H1 (cell line): ENCODE results near the gene PDZD2. TPM values are rescaled to one million over a fixed set of nuclear protein-coding genes. Genes with fewer than 3 reads are reported as not detected.

Source experiments
- ASH2L ChIP-seq: fragments of 200-600, 300-600 bp; sonication (generic); IDR thresholded peaks from one replicate; pipeline ENCODE4 v1.7.1; 2017; ENCODE audit warnings: low read length
- HDAC2 ChIP-seq, 2 experiments: fragments of 300-600 bp in 1 of 2; sonication (generic) in 1 of 2; IDR thresholded peaks; 2 replicates each; pipeline ENCODE4 v1.6.1; 2011 to 2012; ENCODE audit warnings: low read depth in 2 of 2, low read length in 2 of 2, mild to moderate bottlenecking in 2 of 2, moderate library complexity in 2 of 2, borderline replicate concordance in 1 of 2, inconsistent platforms in 1 of 2
- JUND ChIP-seq: IDR thresholded peaks from 2 replicates; pipeline ENCODE4 v1.6.1; 2011; ENCODE audit warnings: mild to moderate bottlenecking, improper control_type of control experiment, low read length
- KDM4A ChIP-seq: IDR thresholded peaks from one replicate; pipeline ENCODE4 v1.7.1; 2012; ENCODE audit warnings: low read depth, mild to moderate bottlenecking, moderate library complexity, low read length, inconsistent platforms; ENCODE audit not compliant: severe bottlenecking
- NRF1 ChIP-seq: IDR thresholded peaks from 2 replicates; pipeline ENCODE4 v1.6.1; 2011; ENCODE audit warnings: mild to moderate bottlenecking, low read depth, low read length, improper control_type of control experiment
- RBBP5 ChIP-seq: IDR thresholded peaks from 2 replicates; pipeline ENCODE4 v1.7.1; 2012; ENCODE audit warnings: low read depth, mild to moderate bottlenecking, inconsistent platforms, low read length, moderate library complexity, borderline replicate concordance
- SP2 ChIP-seq: IDR thresholded peaks from 2 replicates; pipeline ENCODE4 v1.6.1; 2012; ENCODE audit warnings: mild to moderate bottlenecking, low read length, inconsistent platforms
- TAF1 ChIP-seq: IDR thresholded peaks from 2 replicates; pipeline ENCODE4 v1.6.1; 2011; ENCODE audit warnings: mild to moderate bottlenecking, low read depth, low read length
- TEAD4 ChIP-seq: IDR thresholded peaks from 2 replicates; pipeline ENCODE4 v1.6.1; 2012; ENCODE audit warnings: low read depth, low read length, inconsistent platforms, mixed read lengths
- polyA plus RNA-seq, 7 experiments: library from polyadenylated mRNA; depleted of rRNA in 3 of 7; stranded (reverse) in 5 of 7; unstranded in 2 of 7; fragments of >200 nt in 5 of 7; fragments of 200-250 nt in 2 of 7; gene quantifications; 1 replicate in 5 of 7; 2 replicates in 1 of 7; 4 replicates in 1 of 7; pipeline versions ENCODE4 v1.2.1 to v1.2.3, GENCODE V29; 2011 to 2013; ENCODE audit warnings: missing spikeins in 2 of 7, mixed read lengths in 2 of 7
- total RNA-seq: library from RNA; stranded (reverse); fragmentation: NEBNext Ultra II Directional; extraction: Animal tissue kit (Norgen Biotek cat#: 25700); gene quantifications from 2 replicates; pipeline ENCODE4 v1.2.1, GENCODE V29; 2021
- TF ChIP-seq, protein P1 (sequence below), 3 experiments: IDR thresholded peaks; 1 replicate in 2 of 3; 2 replicates in 1 of 3; pipeline versions ENCODE4 v1.5.1 to v1.6.1; 2011; ENCODE audit warnings: low read length in 3 of 3, mild to moderate bottlenecking in 3 of 3, inconsistent platforms in 2 of 3, low read depth in 1 of 3, moderate library complexity in 1 of 3; ENCODE audit not compliant: insufficient read depth in 1 of 3; ENCODE audit errors: control extremely low read depth in 1 of 3

Gene PDZD2
- total and polyA plus RNA-seq, 2 of the 8 experiments (the other 6 are each of a cell fraction or from before 2014, with no cell fraction given), result 1.2 to 6.8 TPM

DNA sequence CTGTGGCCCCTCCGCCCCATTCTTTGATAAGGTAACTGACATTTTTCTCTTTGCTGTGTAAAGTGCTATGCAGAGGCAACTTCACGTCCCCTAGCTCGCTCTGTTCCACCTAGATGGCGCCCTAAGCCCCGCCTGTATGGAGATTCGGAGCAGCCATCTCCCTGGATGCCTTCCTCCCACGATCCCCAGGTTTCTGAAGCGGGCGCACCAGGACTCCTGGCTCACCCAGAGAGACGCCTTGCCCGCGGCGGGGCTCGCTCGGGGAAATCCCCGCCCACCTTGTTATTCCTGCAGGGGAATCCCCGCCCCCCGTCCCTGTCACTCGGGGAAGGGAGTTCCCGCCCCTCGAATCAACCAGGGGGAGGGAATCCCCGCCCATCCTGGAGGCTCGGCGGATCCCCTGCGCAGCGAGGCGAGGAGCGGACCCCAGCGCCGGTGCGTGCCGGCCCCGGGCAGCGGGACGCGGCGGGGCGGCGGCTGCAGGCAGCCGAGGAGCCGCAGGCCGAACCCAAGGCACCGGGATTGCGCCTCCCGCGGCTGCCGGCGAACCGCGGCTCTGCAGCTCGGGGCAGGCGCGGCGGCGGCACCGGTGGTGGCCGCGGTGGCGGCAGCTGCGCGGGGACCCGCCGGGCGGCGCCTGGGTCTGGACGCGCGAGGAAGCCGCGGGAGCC lies at the start of gene PDZD2 (continued):
- TF ChIP-seq, protein P1, sequence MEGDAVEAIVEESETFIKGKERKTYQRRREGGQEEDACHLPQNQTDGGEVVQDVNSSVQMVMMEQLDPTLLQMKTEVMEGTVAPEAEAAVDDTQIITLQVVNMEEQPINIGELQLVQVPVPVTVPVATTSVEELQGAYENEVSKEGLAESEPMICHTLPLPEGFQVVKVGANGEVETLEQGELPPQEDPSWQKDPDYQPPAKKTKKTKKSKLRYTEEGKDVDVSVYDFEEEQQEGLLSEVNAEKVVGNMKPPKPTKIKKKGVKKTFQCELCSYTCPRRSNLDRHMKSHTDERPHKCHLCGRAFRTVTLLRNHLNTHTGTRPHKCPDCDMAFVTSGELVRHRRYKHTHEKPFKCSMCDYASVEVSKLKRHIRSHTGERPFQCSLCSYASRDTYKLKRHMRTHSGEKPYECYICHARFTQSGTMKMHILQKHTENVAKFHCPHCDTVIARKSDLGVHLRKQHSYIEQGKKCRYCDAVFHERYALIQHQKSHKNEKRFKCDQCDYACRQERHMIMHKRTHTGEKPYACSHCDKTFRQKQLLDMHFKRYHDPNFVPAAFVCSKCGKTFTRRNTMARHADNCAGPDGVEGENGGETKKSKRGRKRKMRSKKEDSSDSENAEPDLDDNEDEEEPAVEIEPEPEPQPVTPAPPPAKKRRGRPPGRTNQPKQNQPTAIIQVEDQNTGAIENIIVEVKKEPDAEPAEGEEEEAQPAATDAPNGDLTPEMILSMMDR (IDR thresholded peaks at IDR 0.05; ENCODE audit: control extremely low read depth in 1 of 3, insufficient read depth in 1 of 3, low read depth in 1 of 3, low read length in 3 of 3), result peak; percentile 41 to 58 (median 53); a peak in 3 of 4 replicates
- TF ChIP-seq KDM4A, result peak; percentile 69
- TF ChIP-seq HDAC2 (IDR thresholded peaks at IDR 0.05; ENCODE audit: borderline replicate concordance in 1 of 2, low read depth in 2 of 2, low read length in 2 of 2), result peak; percentile 3 to 96; a peak in 2 of 4 replicates
- TF ChIP-seq SP2, result no peak
- TF ChIP-seq RBBP5, result 0 out of 2 replicates have a peak, but pooled peaks have one; percentile 44
- TF ChIP-seq NRF1, result 0 out of 2 replicates have a peak, but pooled peaks have one; percentile 8
- 0 out of 2 replicates have a peak, but pooled peaks have one; percentile 38 for TF ChIP-seq TAF1
- no peak for TF ChIP-seq TEAD4
- TF ChIP-seq JUND, result peak; percentile 15; the same call in 1 of the 2 replicates
- TF ChIP-seq ASH2L, result peak; percentile 68
